Coronary artery (tissue), 2 donors: ENCODE data around the gene MYL6B.

Experiments used
- DNase-seq: peaks from one replicate; pipeline ENCODE4 v3.0.0-alpha.2; 2017; ENCODE audit warnings: low spot score
- H3K27ac ChIP-seq, 2 donors: fragments of 200-600 bp; sonication (generic); one replicate each; pipeline ENCODE4 v1.5.1; 2016 to 2019
- H3K4me3 ChIP-seq: fragments of 200-600 bp; sonication (generic); 2 replicates; pipeline ENCODE4 v1.5.1; 2016; ENCODE audit warnings: mild to moderate bottlenecking, moderate library complexity
- TF ChIP-seq, protein P1 (sequence below): fragments of 200-600 bp; sonication (generic); IDR thresholded peaks from one replicate; pipeline ENCODE4 v1.5.1; 2019; ENCODE audit warnings: antibody characterized with exemption

MYL6B gene

DNA sequence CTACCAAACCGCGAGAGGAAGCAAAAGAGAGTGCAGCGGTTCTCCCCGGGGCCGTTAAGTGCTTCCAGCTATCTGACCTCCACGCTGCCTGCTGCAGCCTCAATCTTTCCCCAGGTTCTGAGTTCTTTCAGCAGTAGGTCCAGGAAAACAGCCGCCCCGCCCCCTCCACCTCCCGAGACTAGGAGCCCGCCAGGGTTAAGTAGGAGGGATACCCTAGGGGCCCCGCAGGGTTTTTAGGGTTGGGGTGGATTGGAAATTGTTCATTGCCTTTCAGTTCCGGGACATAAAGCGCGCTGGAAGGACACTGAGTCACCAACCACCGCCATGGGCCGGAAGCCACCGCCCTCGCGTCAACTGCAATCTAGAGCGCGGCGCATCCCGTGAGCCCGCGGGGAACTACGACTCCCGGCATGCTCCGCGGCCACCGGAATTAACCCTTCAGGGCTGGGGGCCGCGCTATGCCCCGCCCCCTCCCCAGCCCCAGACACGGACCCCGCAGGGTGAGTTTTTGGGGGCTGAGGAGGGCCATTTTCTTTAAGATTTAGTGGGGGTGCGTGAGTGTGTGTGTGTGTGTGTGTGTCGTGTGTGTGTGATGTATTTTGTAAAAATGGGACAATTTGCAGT, at the start of gene MYL6B:
TSS of gene MYL6B (plus strand) at position 456 of the 624 bp plus-strand sequence. CDS start 1,332 bp downstream, outside the sequence.
- Histone ChIP-seq H3K4me3 (peak within 1 kb of the TSS; percentile 71), H3K27ac (peak within 1 kb of the TSS; percentile 90 to 94)
- DNase-seq, result peak; percentile 95
- TF ChIP-seq, protein P1, sequence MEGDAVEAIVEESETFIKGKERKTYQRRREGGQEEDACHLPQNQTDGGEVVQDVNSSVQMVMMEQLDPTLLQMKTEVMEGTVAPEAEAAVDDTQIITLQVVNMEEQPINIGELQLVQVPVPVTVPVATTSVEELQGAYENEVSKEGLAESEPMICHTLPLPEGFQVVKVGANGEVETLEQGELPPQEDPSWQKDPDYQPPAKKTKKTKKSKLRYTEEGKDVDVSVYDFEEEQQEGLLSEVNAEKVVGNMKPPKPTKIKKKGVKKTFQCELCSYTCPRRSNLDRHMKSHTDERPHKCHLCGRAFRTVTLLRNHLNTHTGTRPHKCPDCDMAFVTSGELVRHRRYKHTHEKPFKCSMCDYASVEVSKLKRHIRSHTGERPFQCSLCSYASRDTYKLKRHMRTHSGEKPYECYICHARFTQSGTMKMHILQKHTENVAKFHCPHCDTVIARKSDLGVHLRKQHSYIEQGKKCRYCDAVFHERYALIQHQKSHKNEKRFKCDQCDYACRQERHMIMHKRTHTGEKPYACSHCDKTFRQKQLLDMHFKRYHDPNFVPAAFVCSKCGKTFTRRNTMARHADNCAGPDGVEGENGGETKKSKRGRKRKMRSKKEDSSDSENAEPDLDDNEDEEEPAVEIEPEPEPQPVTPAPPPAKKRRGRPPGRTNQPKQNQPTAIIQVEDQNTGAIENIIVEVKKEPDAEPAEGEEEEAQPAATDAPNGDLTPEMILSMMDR, result no peak

GRCh38 chr12:56102683-56103065, 49.7 kb upstream of the MYL6B start:
- H3K27ac ChIP-seq, result no peak overlapping the region
- TF ChIP-seq, protein P1, result no peak
- H3K4me3 ChIP-seq, result no peak overlapping the region

DNA sequence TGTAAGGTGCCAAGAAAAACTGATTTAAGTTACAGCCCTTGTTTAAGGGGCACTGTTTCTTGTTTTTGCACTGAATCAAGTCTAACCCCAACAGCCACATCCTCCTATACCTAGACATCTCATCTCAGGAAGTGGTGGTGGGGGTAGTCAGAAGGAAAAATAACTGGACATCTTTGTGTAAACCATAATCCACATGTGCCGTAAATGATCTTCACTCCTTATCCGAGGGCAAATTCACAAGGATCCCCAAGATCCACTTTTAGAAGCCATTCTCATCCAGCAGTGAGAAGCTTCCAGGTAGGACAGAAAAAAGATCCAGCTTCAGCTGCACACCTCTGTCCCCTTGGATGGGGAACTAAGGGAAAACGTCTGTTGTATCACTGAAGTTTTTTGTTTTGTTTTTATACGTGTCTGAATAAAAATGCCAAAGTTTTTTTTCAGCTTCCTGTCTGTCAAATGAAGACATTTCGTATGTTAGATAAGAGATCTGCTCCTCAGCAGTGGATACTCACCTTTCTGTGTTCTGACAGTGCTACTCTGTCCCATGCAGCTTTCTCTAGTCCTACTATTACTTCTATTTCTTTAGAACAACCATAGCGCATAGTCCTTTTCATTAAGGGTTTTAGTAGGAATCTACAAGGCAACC, 49.2 kb upstream of the MYL6B start:
- H3K27ac ChIP-seq, result peak overlapping the region in 1 of 2 donors; percentile 73
- no peak for DNase-seq
- TF ChIP-seq, protein P1, result no peak
- peak overlapping the region; percentile 91 for H3K4me3 ChIP-seq

More at GRCh38 chr12:56102683-56103065, 49.7 kb upstream of the MYL6B start:
- DNase-seq, result no peak

DNA sequence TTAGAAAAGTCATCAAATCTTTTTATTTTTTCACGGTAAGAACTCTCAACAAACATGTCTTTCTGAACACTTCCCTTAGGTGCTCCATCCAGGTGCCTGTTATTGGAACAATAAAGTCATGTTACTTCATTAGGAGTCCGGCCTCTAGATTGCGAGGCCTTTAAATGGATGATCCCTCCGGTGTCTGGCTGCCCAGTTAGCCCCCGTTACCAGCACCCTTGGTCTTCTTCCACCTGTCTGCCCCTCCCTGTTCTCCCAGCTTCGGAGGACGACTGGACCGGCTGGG, 48.6 kb upstream of the MYL6B start:
- TF ChIP-seq, protein P1, result no peak
- Histone ChIP-seq H3K27ac (peak overlapping the region; percentile 73 to 93), H3K4me3 (peak overlapping the region; percentile 91)
- DNase-seq, result no peak

- DNase-seq, result peak; percentile 99
- peak within 1 kb of the TSS; percentile 73 to 93 for H3K27ac ChIP-seq
- TF ChIP-seq, protein P1, result no peak
- H3K4me3 ChIP-seq, result peak within 1 kb of the TSS; percentile 91
Observed at GRCh38 chr12:56104109-56104814, 48.1 kb upstream of the MYL6B start, which contains the start of gene PA2G4. PA2G4 (plus strand) TSS chr12:56104559; CDS start chr12:56104738, 179 bp downstream.

GRCh38 chr12:56104815-56105608, 47.4 kb upstream of the MYL6B start:
- H3K4me3 ChIP-seq, result peak overlapping the region; percentile 91
- TF ChIP-seq, protein P1, result no peak
- DNase-seq, result no peak
- H3K27ac ChIP-seq, result peak overlapping the region; percentile 73 to 93
